ENCODE measurements around the gene HJURP. TPM values are rescaled to one million over a fixed set of nuclear protein-coding genes. Genes with fewer than 3 reads are reported as not detected.

Gene HJURP
- total RNA-seq, 4 donors from 2014 or later: 1.2 to 4.4 (median 3.5) TPM

DNA sequence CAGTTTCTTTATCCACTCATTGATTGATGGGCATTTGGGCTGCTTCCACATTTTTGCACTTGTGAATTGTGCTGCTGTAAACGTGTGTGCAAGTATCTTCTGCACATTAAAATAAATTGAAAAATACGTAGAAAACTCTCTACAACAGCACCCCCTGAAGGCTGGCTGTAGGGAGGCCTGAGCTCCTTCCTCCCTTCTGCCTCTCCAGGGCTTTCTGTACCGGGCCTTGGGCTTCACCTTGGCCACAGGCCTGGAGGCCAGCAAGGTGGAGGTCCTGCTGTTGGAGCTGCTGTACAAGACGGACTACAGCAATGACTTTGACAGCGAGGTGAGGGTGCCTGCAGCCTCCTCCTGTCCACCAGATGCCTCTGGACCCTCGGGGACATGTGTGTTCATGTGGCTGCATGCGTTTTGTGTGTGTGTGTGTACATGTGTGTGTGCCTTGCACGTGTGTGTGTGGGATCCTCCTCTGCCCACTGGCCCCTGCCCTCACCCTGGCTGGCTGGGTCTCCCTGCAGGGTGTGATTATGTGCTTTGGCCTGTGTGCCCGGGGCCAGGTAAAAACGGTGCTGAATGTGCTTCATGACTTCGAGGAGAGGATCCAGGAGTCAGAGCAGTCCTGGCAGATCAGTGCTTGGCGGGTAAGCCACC, 47.0 kb downstream of the HJURP start:
- 75 to 80% methylated on average over 12 of the region's 12 CpGs for WGBS, 2 donors
- H3K4me3 ChIP-seq (ENCODE audit: low read depth, poor library complexity, severe bottlenecking): no peak overlapping the region
- intact Hi-C loops (cut with DNase I; ENCODE audit: low total_unique reads): no loop called here
- no peak for DNase-seq (ENCODE audit: low spot score in 2 of 2)
- TF ChIP-seq POLR2A (IDR thresholded peaks at IDR 0.05): no peak
- TF ChIP-seq, protein P1, sequence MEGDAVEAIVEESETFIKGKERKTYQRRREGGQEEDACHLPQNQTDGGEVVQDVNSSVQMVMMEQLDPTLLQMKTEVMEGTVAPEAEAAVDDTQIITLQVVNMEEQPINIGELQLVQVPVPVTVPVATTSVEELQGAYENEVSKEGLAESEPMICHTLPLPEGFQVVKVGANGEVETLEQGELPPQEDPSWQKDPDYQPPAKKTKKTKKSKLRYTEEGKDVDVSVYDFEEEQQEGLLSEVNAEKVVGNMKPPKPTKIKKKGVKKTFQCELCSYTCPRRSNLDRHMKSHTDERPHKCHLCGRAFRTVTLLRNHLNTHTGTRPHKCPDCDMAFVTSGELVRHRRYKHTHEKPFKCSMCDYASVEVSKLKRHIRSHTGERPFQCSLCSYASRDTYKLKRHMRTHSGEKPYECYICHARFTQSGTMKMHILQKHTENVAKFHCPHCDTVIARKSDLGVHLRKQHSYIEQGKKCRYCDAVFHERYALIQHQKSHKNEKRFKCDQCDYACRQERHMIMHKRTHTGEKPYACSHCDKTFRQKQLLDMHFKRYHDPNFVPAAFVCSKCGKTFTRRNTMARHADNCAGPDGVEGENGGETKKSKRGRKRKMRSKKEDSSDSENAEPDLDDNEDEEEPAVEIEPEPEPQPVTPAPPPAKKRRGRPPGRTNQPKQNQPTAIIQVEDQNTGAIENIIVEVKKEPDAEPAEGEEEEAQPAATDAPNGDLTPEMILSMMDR (IDR thresholded peaks at IDR 0.05): no peak

DNA sequence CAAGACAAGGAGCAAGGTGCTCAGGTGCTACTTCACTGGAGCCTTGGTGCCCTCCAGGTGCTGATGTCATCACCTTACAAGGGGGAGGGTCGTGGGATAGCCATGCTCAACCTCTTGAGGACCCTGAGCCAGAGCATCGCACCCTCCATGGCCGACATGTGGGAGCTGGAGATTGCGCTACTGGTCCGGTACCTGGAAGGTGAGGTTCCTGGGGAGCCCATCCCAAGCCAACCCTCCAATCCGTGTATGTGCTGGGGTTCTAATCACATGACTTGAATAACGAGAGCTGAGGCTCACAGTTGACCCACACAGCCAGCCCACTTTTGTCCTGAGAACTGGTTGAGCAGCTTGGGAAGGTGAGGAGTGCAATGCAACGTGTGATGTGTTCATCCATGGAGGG, 50.3 kb downstream of the HJURP start:
- intact Hi-C loops (cut with DNase I; ENCODE audit: low total_unique reads): no loop called here
- H3K4me3 ChIP-seq (ENCODE audit: low read depth, poor library complexity, severe bottlenecking): no peak overlapping the region
- TF ChIP-seq POLR2A (IDR thresholded peaks at IDR 0.05): no peak
- TF ChIP-seq, protein P1 (IDR thresholded peaks at IDR 0.05): no peak
- 62 to 70% methylated on average over 8 of the region's 8 CpGs for WGBS, 2 donors
- DNase-seq (ENCODE audit: low spot score in 2 of 2): peak in 1 of 2 donors; percentile 72

DNA sequence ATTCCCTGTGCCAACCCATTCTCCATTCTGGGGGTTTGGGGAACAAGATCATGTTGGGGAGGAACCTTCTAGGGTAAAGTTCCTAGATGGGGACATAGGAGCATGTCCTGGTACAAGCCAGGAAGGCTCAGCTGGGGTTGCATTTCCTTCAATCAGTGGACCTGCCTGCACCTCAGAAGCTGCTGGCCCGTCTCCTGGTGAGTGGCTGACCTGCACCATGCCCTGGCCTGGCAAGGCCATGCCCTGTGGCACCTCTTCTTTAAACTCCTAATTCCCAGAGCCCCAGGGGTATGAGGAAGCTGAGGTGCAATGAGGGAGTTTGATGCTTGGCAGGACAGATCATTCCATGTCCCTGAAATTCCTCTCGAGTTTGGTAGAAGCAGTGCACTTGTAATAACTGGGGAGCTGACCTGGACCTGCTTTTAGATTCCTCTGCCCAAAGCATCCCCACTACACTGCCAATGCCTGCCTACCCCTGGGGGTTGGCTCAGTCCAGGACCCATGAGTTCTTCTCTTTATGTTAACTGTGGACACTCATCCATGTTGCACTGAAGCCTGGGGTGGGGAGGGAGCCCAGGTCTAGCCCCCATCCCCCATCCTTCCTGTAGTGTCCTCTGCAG, 50.9 kb downstream of the HJURP start:
- DNase-seq (ENCODE audit: low spot score in 2 of 2): no peak
- no peak overlapping the region for H3K4me3 ChIP-seq (ENCODE audit: low read depth, poor library complexity, severe bottlenecking)
- intact Hi-C loops (cut with DNase I; ENCODE audit: low total_unique reads): no loop called here
- 69% methylated on average over 2 of the region's 2 CpGs for WGBS, 2 donors
- TF ChIP-seq POLR2A (IDR thresholded peaks at IDR 0.05): no peak
- TF ChIP-seq, protein P1 (IDR thresholded peaks at IDR 0.05): no peak

DNA sequence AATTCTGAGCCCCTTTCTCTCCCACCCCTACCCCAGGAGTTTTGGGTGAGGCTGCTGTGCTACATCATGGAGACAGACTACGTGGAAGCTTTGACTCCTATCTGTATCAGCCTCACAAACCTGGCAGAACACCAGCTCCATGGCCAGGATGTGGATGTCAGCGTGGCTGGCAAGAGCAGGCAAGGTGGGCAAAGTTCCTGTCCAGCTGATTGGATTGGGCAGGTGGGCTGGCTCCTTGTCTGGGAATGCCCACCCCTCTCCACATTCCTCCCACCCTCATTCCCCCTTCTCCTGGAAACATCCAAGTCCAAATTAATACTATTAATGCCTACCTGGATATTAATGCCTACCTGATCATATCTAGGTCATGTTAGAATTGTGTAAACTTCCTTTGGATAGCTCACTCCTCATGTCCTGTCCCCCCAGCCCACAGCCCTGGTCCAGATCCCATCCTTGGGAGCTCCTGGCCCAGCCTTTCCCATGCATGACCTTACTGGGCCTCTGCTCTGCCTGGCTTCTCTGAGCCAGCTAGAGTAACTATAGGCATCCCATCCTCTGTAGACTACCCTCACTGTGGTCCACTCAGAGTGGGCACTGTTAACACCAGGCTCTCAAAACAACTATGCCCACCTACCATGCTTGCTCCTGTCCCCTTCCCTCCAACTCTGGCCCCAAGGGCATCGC, 52.1 kb downstream of the HJURP start:
- no peak for DNase-seq (ENCODE audit: low spot score in 2 of 2)
- WGBS, 2 donors: 68 to 80% methylated on average over 3 of the region's 3 CpGs
- no peak overlapping the region for H3K4me3 ChIP-seq (ENCODE audit: low read depth, poor library complexity, severe bottlenecking)
- intact Hi-C loops (cut with DNase I; ENCODE audit: low total_unique reads): no loop called here
- TF ChIP-seq, protein P1 (IDR thresholded peaks at IDR 0.05): no peak
- TF ChIP-seq POLR2A (IDR thresholded peaks at IDR 0.05): no peak

DNA sequence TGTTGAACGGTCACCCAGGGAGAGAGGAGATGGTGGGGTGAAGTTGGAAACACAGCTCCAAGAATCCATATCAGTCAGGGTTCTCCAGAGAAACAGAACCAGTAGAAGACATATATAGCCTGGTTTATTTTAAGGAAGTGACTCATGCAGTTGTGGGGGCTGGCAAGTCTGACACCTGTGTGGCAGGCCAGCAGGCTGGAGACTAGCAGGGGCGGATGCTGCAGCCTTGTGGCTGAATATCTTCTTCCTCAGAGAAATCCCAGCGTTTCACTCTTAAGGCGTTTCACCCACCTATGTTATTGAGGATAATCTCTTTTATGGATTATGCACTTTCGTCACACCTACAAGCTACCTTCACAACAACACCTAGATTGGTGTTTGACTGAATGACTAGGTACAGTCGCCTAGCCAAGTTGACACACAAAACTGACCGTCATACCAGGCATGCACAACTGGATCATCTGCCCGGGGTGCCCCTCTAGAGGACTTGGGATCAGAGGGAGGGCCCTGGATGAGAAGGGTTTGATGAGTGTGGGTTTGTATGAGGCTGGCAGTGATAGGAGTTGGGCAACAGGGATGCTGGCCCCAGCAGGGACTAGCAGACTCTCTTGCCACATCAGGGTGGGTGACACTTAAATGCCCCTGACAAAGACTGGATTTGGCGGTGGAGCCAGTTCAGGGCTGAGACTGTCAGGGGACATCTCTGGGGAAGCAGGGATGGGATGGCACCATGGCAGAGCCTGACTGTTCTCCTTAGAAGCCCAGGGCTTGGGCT, 52.8 kb downstream of the HJURP start:
- 80 to 83% methylated on average over 9 of the region's 9 CpGs for WGBS, 2 donors
- no peak for TF ChIP-seq POLR2A (IDR thresholded peaks at IDR 0.05)
- TF ChIP-seq, protein P1 (IDR thresholded peaks at IDR 0.05): no peak
- no peak overlapping the region for H3K4me3 ChIP-seq (ENCODE audit: low read depth, poor library complexity, severe bottlenecking)
- intact Hi-C loops (cut with DNase I; ENCODE audit: low total_unique reads): no loop called here
- DNase-seq (ENCODE audit: low spot score in 2 of 2): peak in 1 of 2 donors; percentile 60
